WTC11 (cell line): ENCODE results near the gene NR0B1. TPM values are rescaled to one million over a fixed set of nuclear protein-coding genes. Genes with fewer than 3 reads are reported as not detected.

Experiments
- ATAC-seq: fragments of 200-7000 bp; cut with Tn5 transposase; 2 replicates; pipeline ENCODE4 v1.10.0; 2021; ENCODE audit warnings: mild to moderate bottlenecking, moderate library complexity
- CTCF ChIA-PET: fragments of 300-600 bp; sonication (Branson Sonifier 250); formaldehyde crosslinking; loops from one replicate; lab custom pipeline; 2021; ENCODE audit warnings: antibody characterized with exemption; lab: Charles Lee
- POLR2A ChIA-PET: fragments of 350-600 bp; sonication (Branson Sonifier 250); formaldehyde crosslinking; loops from one replicate; lab custom pipeline; 2021; ENCODE audit warnings: antibody characterized with exemption; lab: Charles Lee
- DNase-seq: peaks from one replicate; pipeline ENCODE4 v3.0.0; 2021; ENCODE audit warnings: low spot score
- H3K27ac Mint-ChIP-seq: 2 replicates; pipeline ENCODE4 v1.8.0; 2021; ENCODE audit warnings: mixed read lengths
- H3K27me3 Mint-ChIP-seq: 2 replicates; pipeline ENCODE4 v1.8.0; 2021; ENCODE audit warnings: low read depth, mild to moderate bottlenecking, moderate library complexity, mixed read lengths
- H3K36me3 Mint-ChIP-seq: 2 replicates; pipeline ENCODE4 v1.8.0; 2021; ENCODE audit warnings: mixed read lengths
- H3K4me1 Mint-ChIP-seq: 2 replicates; pipeline ENCODE4 v1.8.0; 2022; ENCODE audit warnings: mixed read lengths
- H3K4me3 Mint-ChIP-seq: 2 replicates; pipeline ENCODE4 v1.8.0; 2021; ENCODE audit warnings: mild to moderate bottlenecking, moderate library complexity, mixed read lengths
- H3K9me3 Mint-ChIP-seq: 2 replicates; pipeline ENCODE4 v1.8.0; 2021; ENCODE audit warnings: mixed read lengths
- CDX4 ChIP-seq: fragments of 250-450 bp; sonication (Bioruptor Pico); IDR thresholded peaks from 2 replicates; pipeline ENCODE4 v1.9.0; 2021; ENCODE audit warnings: moderate library complexity, mild to moderate bottlenecking, inconsistent platforms, borderline replicate concordance
- E2F5 ChIP-seq: sonication (generic); formaldehyde crosslinking; IDR thresholded peaks from 2 replicates; pipeline ENCODE4 v1.8.1; 2022; ENCODE audit warnings: mild to moderate bottlenecking, moderate library complexity, missing genetic modification reagents
- ELF4 ChIP-seq: sonication (generic); formaldehyde crosslinking; IDR thresholded peaks from 2 replicates; pipeline ENCODE4 v1.8.1; 2022; ENCODE audit warnings: low read depth, mild to moderate bottlenecking, moderate library complexity, missing genetic modification reagents
- FOXK1 ChIP-seq: sonication (generic); formaldehyde crosslinking; IDR thresholded peaks from 2 replicates; pipeline ENCODE4 v1.8.0; 2022; ENCODE audit warnings: mild to moderate bottlenecking, moderate library complexity, missing genetic modification reagents
- GRHL2 ChIP-seq: fragments of 250-450 bp; sonication (Bioruptor Pico); IDR thresholded peaks from 2 replicates; pipeline ENCODE4 v1.8.0; 2022; ENCODE audit warnings: mild to moderate bottlenecking, moderate library complexity; ENCODE audit not compliant: insufficient replicate concordance, severe bottlenecking
- HMGXB4 ChIP-seq: sonication (generic); formaldehyde crosslinking; IDR thresholded peaks from 2 replicates; pipeline ENCODE4 v1.8.1; 2023; ENCODE audit warnings: mild to moderate bottlenecking, moderate library complexity, missing genetic modification reagents
- JUN ChIP-seq: sonication (generic); formaldehyde crosslinking; IDR thresholded peaks from 2 replicates; pipeline ENCODE4 v1.8.0; 2023; ENCODE audit warnings: mild to moderate bottlenecking, missing genetic modification reagents
- KAT7 ChIP-seq: sonication (generic); formaldehyde crosslinking; IDR thresholded peaks from 2 replicates; pipeline ENCODE4 v1.8.1; 2023; ENCODE audit warnings: missing genetic modification reagents, mild to moderate bottlenecking, borderline replicate concordance
- MYBL2 ChIP-seq: sonication (generic); formaldehyde crosslinking; IDR thresholded peaks from 2 replicates; pipeline ENCODE4 v1.8.1; 2023; ENCODE audit warnings: mild to moderate bottlenecking, moderate library complexity, missing genetic modification reagents
- NFE2L1 ChIP-seq: sonication (generic); formaldehyde crosslinking; IDR thresholded peaks from 2 replicates; pipeline ENCODE4 v1.8.1; 2023; ENCODE audit warnings: missing genetic modification reagents
- NR1H2 ChIP-seq: sonication (generic); formaldehyde crosslinking; IDR thresholded peaks from 2 replicates; pipeline ENCODE4 v1.9.0; 2021; ENCODE audit warnings: mild to moderate bottlenecking, moderate library complexity, missing genetic modification reagents
- NR2C2 ChIP-seq: sonication (generic); formaldehyde crosslinking; IDR thresholded peaks from 2 replicates; pipeline ENCODE4 v1.8.0; 2022; ENCODE audit warnings: mild to moderate bottlenecking, missing genetic modification reagents
- NR3C1 ChIP-seq: sonication (generic); formaldehyde crosslinking; conservative IDR thresholded peaks from 2 replicates; pipeline ENCODE4 v1.8.1; 2023; ENCODE audit warnings: low read depth, mild to moderate bottlenecking, missing genetic modification reagents
- SMAD3 ChIP-seq: sonication (generic); formaldehyde crosslinking; IDR thresholded peaks from 2 replicates; pipeline ENCODE4 v1.8.0; 2022; ENCODE audit warnings: missing genetic modification reagents, mild to moderate bottlenecking, borderline replicate concordance
- SMAD4 ChIP-seq: sonication (generic); formaldehyde crosslinking; IDR thresholded peaks from 2 replicates; pipeline ENCODE4 v1.8.0; 2022; ENCODE audit warnings: mild to moderate bottlenecking, missing genetic modification reagents
- TEAD1 ChIP-seq: sonication (generic); formaldehyde crosslinking; IDR thresholded peaks from 2 replicates; pipeline ENCODE4 v1.8.0; 2022; ENCODE audit warnings: mild to moderate bottlenecking, missing genetic modification reagents
- TEAD4 ChIP-seq: sonication (generic); formaldehyde crosslinking; IDR thresholded peaks from 2 replicates; pipeline ENCODE4 v1.8.0; 2022; ENCODE audit warnings: mild to moderate bottlenecking, missing genetic modification reagents
- TP53 ChIP-seq: sonication (generic); formaldehyde crosslinking; IDR thresholded peaks from 2 replicates; pipeline ENCODE4 v1.8.1; 2023; ENCODE audit warnings: mild to moderate bottlenecking, missing genetic modification reagents
- ZBTB43 ChIP-seq: sonication (generic); formaldehyde crosslinking; IDR thresholded peaks from 2 replicates; pipeline ENCODE4 v1.8.1; 2023; ENCODE audit warnings: mild to moderate bottlenecking, missing genetic modification reagents
- ZNF317 ChIP-seq: sonication (generic); formaldehyde crosslinking; IDR thresholded peaks from 2 replicates; pipeline ENCODE4 v1.8.1; 2023; ENCODE audit warnings: low read depth, mild to moderate bottlenecking, moderate library complexity, missing genetic modification reagents, borderline replicate concordance
- total RNA-seq: library from RNA; stranded (reverse); gene quantifications from 3 replicates; pipeline ENCODE4 v1.2.3, GENCODE V29; 2021
- TF ChIP-seq, protein P1 (sequence below): sonication (generic); formaldehyde crosslinking; IDR thresholded peaks from 2 replicates; pipeline ENCODE4 v1.8.1; 2023; ENCODE audit warnings: mild to moderate bottlenecking, missing genetic modification reagents, moderate library complexity
- TF ChIP-seq, protein P2 (sequence below): fragments of 250-450 bp; sonication (Bioruptor Pico); IDR thresholded peaks from 2 replicates; pipeline ENCODE4 v1.9.0; 2021; ENCODE audit warnings: mild to moderate bottlenecking
- TF ChIP-seq, protein P3 (sequence below): sonication (generic); formaldehyde crosslinking; IDR thresholded peaks from 2 replicates; pipeline ENCODE4 v1.8.0; 2022; ENCODE audit warnings: mild to moderate bottlenecking, missing genetic modification reagents

NR0B1 gene
- total RNA-seq, 1 experiment from 2014 or later = 0.20 TPM

- TF ChIP-seq KAT7 (CRISPR knock-in tag) (no peak), GRHL2 (CRISPR knock-in tag) (no peak)
- TF ChIP-seq, protein P1, sequence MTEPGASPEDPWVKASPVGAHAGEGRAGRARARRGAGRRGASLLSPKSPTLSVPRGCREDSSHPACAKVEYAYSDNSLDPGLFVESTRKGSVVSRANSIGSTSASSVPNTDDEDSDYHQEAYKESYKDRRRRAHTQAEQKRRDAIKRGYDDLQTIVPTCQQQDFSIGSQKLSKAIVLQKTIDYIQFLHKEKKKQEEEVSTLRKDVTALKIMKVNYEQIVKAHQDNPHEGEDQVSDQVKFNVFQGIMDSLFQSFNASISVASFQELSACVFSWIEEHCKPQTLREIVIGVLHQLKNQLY (CRISPR knock-in tag) = no peak
Observed at GRCh38 chrX:30317308-30317707, 8.1 kb upstream of the NR0B1 start (continued).

- H3K4me3 Mint-ChIP-seq = no peak overlapping the region
- H3K27me3 Mint-ChIP-seq = peaks cover 34% of the 10 kb centered on the region
- TF ChIP-seq, protein P2, sequence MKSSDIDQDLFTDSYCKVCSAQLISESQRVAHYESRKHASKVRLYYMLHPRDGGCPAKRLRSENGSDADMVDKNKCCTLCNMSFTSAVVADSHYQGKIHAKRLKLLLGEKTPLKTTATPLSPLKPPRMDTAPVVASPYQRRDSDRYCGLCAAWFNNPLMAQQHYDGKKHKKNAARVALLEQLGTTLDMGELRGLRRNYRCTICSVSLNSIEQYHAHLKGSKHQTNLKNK (CRISPR knock-in tag) = no peak
- no peak for TF ChIP-seq FOXK1 (CRISPR knock-in tag)
- no peak for TF ChIP-seq ZBTB43 (CRISPR knock-in tag)
- no peak for TF ChIP-seq HMGXB4 (CRISPR knock-in tag)
- TF ChIP-seq ZNF317 = no peak
- no peak for TF ChIP-seq NFE2L1 (CRISPR knock-in tag)
- TF ChIP-seq ELF4 (CRISPR knock-in tag) = no peak
- TF ChIP-seq SMAD4 = no peak
- TF ChIP-seq SMAD3 = no peak
- TF ChIP-seq NR3C1 = no peak
- no peak for TF ChIP-seq E2F5 (CRISPR knock-in tag)
- TF ChIP-seq, all 79 proteins: peak for 0
- no peaks in the 10 kb centered on the region for H3K9me3 Mint-ChIP-seq
- H3K4me1 Mint-ChIP-seq = no peaks in the 10 kb centered on the region
- H3K27ac Mint-ChIP-seq = no peak overlapping the region
- CTCF ChIA-PET = no interaction called here
- POLR2A ChIA-PET = no interaction called here
- DNase-seq (no peak), ATAC-seq (no peak)
- no peaks in the 10 kb centered on the region for H3K36me3 Mint-ChIP-seq
Observed at GRCh38 chrX:30313322-30313721, 4.1 kb upstream of the NR0B1 start.

GRCh38 chrX:30312858-30313257, 3.7 kb upstream of the NR0B1 start:
- CTCF ChIA-PET = no interaction called here
- POLR2A ChIA-PET = no interaction called here
- H3K4me3 Mint-ChIP-seq = no peak overlapping the region

More at GRCh38 chrX:30312858-30313257, 3.7 kb upstream of the NR0B1 start:
- no peak for DNase-seq
- ATAC-seq = no peak
- H3K27me3 Mint-ChIP-seq = peaks cover 39% of the 10 kb centered on the region
- no peak overlapping the region for H3K27ac Mint-ChIP-seq
- no peaks in the 10 kb centered on the region for H3K4me1 Mint-ChIP-seq
- TF ChIP-seq TEAD4 (no peak), MYBL2 (no peak), FOXK1 (CRISPR knock-in tag) (no peak), NR2C2 (CRISPR knock-in tag) (no peak), CDX4 (CRISPR knock-in tag) (no peak), SMAD4 (no peak), JUN (CRISPR knock-in tag) (no peak), NR1H2 (no peak), TP53 (CRISPR knock-in tag) (no peak), TEAD1 (CRISPR knock-in tag) (no peak)
- TF ChIP-seq, protein P3, sequence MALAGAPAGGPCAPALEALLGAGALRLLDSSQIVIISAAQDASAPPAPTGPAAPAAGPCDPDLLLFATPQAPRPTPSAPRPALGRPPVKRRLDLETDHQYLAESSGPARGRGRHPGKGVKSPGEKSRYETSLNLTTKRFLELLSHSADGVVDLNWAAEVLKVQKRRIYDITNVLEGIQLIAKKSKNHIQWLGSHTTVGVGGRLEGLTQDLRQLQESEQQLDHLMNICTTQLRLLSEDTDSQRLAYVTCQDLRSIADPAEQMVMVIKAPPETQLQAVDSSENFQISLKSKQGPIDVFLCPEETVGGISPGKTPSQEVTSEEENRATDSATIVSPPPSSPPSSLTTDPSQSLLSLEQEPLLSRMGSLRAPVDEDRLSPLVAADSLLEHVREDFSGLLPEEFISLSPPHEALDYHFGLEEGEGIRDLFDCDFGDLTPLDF (CRISPR knock-in tag) = no peak
- H3K36me3 Mint-ChIP-seq = no peaks in the 10 kb centered on the region
- no peaks in the 10 kb centered on the region for H3K9me3 Mint-ChIP-seq
